ENCODE measurements around the gene GRAMD2A. TPM values are rescaled to one million over a fixed set of nuclear protein-coding genes. Genes with fewer than 3 reads are reported as not detected.

The GRAMD2A gene
- total and polyA plus RNA-seq, 2 experiments from 2014 or later = 0.70 to 2.8 TPM

GRCh38 chr15:72170691-72171090 is 26.9 kb downstream of the GRAMD2A start (continued):
- TF ChIP-seq CTCF (conservative IDR thresholded peaks at IDR 0.05; ENCODE audit: low read depth in 2 of 2) = no peak
- no peak for TF ChIP-seq POLR2AphosphoS5 (IDR thresholded peaks at IDR 0.05; ENCODE audit: low read depth)

- Histone ChIP-seq H3K27me3 (ENCODE audit: insufficient read depth) (no peaks in the 10 kb centered on the region), H3K27ac (ENCODE audit: low read depth) (no peak overlapping the region), H3K36me3 (ENCODE audit: insufficient read depth) (no peaks in the 10 kb centered on the region), H3K4me2 (no peak overlapping the region), H3K9me2 (ENCODE audit: insufficient read depth) (0 out of 2 replicates have a peak, but pooled peaks cover 4% of the 10 kb centered on the region), H3K4me3 (no peak overlapping the region), H3K4me1 (ENCODE audit: insufficient read depth) (no peaks in the 10 kb centered on the region), H3F3A (replicated peaks; ENCODE audit: low read depth) (no peaks in the 10 kb centered on the region), H2AFZ (no peak overlapping the region), H4K20me1 (replicated peaks; ENCODE audit: insufficient read depth) (no peaks in the 10 kb centered on the region), H3K79me2 (replicated peaks; ENCODE audit: insufficient read depth) (no peaks in the 10 kb centered on the region)
- TF ChIP-seq NANOG (IDR thresholded peaks at IDR 0.05; ENCODE audit: borderline replicate concordance) = no peak
- TF ChIP-seq JUNB (IDR thresholded peaks at IDR 0.05; ENCODE audit: unreplicated experiment) = no peak
- no peak for TF ChIP-seq ZNF331 (CRISPR knock-in tag; IDR thresholded peaks at IDR 0.05; ENCODE audit: low read depth)
- TF ChIP-seq CTCF (conservative IDR thresholded peaks at IDR 0.05; ENCODE audit: low read depth in 2 of 2) = no peak
- TF ChIP-seq EZH2phosphoT487 (IDR thresholded peaks at IDR 0.05; ENCODE audit: unreplicated experiment) = no peak
- H3K36me3 Mint-ChIP-seq (ENCODE audit: low read depth) = no peaks in the 10 kb centered on the region
- ATAC-seq = no peak
- peaks cover 5% of the 10 kb centered on the region for H3K27me3 Mint-ChIP-seq (ENCODE audit: insufficient read depth, low read depth, poor library complexity)
- no peaks in the 10 kb centered on the region for H3K9me3 Mint-ChIP-seq
- no peak for DNase-seq (ENCODE audit: low spot score)
- H3K4me3 Mint-ChIP-seq = no peak overlapping the region
- no peak overlapping the region for H3K27ac Mint-ChIP-seq
- peaks cover 11% of the 10 kb centered on the region for H3K4me1 Mint-ChIP-seq
These were observed 27.5 kb downstream of the GRAMD2A start for GRCh38 chr15:72169921-72170611.

GRCh38 chr15:72169236-72169920 is 28.2 kb downstream of the GRAMD2A start:
- Mint-ChIP-seq H3K9me3 (no peaks in the 10 kb centered on the region), H3K27ac (no peak overlapping the region), H3K4me1 (peaks cover 7% of the 10 kb centered on the region), H3K27me3 (ENCODE audit: insufficient read depth, low read depth, poor library complexity) (peaks cover 2% of the 10 kb centered on the region), H3K4me3 (no peak overlapping the region), H3K36me3 (ENCODE audit: low read depth) (no peaks in the 10 kb centered on the region)
- Histone ChIP-seq H3K4me1 (ENCODE audit: insufficient read depth) (no peaks in the 10 kb centered on the region), H3K27ac (ENCODE audit: low read depth) (no peak overlapping the region), H3K9me2 (ENCODE audit: insufficient read depth) (0 out of 2 replicates have a peak, but pooled peaks cover 4% of the 10 kb centered on the region), H4K20me1 (replicated peaks; ENCODE audit: insufficient read depth) (no peaks in the 10 kb centered on the region), H3K4me2 (no peak overlapping the region), H3K4me3 (no peak overlapping the region), H2AFZ (0 out of 2 replicates have a peak overlapping the region, but pooled peaks have one; percentile 38), H3K36me3 (ENCODE audit: insufficient read depth) (no peaks in the 10 kb centered on the region), H3F3A (replicated peaks; ENCODE audit: low read depth) (no peaks in the 10 kb centered on the region), H3K79me2 (replicated peaks; ENCODE audit: insufficient read depth) (no peaks in the 10 kb centered on the region), H3K27me3 (ENCODE audit: insufficient read depth) (no peaks in the 10 kb centered on the region)
- ATAC-seq = peak; percentile 69
- DNase-seq (ENCODE audit: low spot score) = no peak
- no peak for TF ChIP-seq EZH2phosphoT487 (IDR thresholded peaks at IDR 0.05; ENCODE audit: unreplicated experiment)
- no peak for TF ChIP-seq STAT1 (IDR thresholded peaks at IDR 0.05; ENCODE audit: unreplicated experiment)
- no peak for TF ChIP-seq ZNF462 (CRISPR knock-in tag; IDR thresholded peaks at IDR 0.05)
- TF ChIP-seq POLR2AphosphoS5 (IDR thresholded peaks at IDR 0.05; ENCODE audit: low read depth) = no peak

Measured in GM23338 (cell line).